Neural cell (in vitro differentiated cells): Measurements from ENCODE around the gene ZFX. TPM values are rescaled to one million over a fixed set of nuclear protein-coding genes. Genes with fewer than 3 reads are reported as not detected.

Experiments used
- H2AFZ ChIP-seq: fragments of 200-600, 300-800 bp; sonication (generic), shearing (Covaris generic); 2 replicates; pipeline ENCODE4 v1.6.0; 2014; ENCODE audit warnings: low read depth, mild to moderate bottlenecking, antibody characterized with exemption, low read length, moderate library complexity
- H3F3A ChIP-seq: fragments of 200-600 bp; shearing (Covaris generic); 2 replicates; pipeline ENCODE4 v1.6.1; 2016; ENCODE audit warnings: mild to moderate bottlenecking, moderate library complexity, mixed read lengths, antibody characterized with exemption, low read length; ENCODE audit not compliant: insufficient read depth, poor library complexity, severe bottlenecking
- H3K27ac ChIP-seq: fragments of 200-600, 300-800 bp; sonication (generic), shearing (Covaris generic); 2 replicates; pipeline ENCODE4 v1.5.1; 2014; ENCODE audit warnings: mild to moderate bottlenecking, low read length, moderate library complexity
- H3K27me3 ChIP-seq: fragments of 300-800, 200-600 bp; sonication (generic), shearing (Covaris generic); 2 replicates; pipeline ENCODE4 v1.6.0; 2014; ENCODE audit warnings: mild to moderate bottlenecking, low read depth, low read length, moderate library complexity; ENCODE audit not compliant: insufficient read depth
- H3K36me3 ChIP-seq: fragments of 300-800, 200-600 bp; sonication (generic), shearing (Covaris generic); 2 replicates; pipeline ENCODE4 v1.5.1; 2014; ENCODE audit warnings: mild to moderate bottlenecking, antibody characterized with exemption, low read length, moderate library complexity; ENCODE audit not compliant: insufficient read depth
- H3K4me2 ChIP-seq: fragments of 300-800, 200-600 bp; sonication (generic), shearing (Covaris generic); 2 replicates; pipeline ENCODE4 v1.6.0; 2014; ENCODE audit warnings: mild to moderate bottlenecking, low read length
- H3K4me3 ChIP-seq: fragments of 300-800, 200-600 bp; sonication (generic), shearing (Covaris generic); 2 replicates; pipeline ENCODE4 v1.5.1; 2014; ENCODE audit warnings: mild to moderate bottlenecking, low read length, moderate library complexity
- H3K79me2 ChIP-seq: fragments of 200-600 bp; shearing (Covaris generic); replicated peaks from 2 replicates; pipeline ENCODE4 v1.6.0; 2014; ENCODE audit warnings: mild to moderate bottlenecking, low read length, moderate library complexity; ENCODE audit not compliant: insufficient read depth
- H3K9ac ChIP-seq: fragments of 300-800, 200-600 bp; sonication (generic), shearing (Covaris generic); 2 replicates; pipeline ENCODE4 v1.6.1; 2016; ENCODE audit warnings: mild to moderate bottlenecking, low read length, mixed read lengths
- H3K9me2 ChIP-seq: fragments of 200-600 bp; shearing (Covaris generic); 2 replicates; pipeline ENCODE4 v1.6.1; 2016; ENCODE audit warnings: mild to moderate bottlenecking, low read length, mixed read lengths; ENCODE audit not compliant: insufficient read depth
- H3K9me3 ChIP-seq: fragments of 200-600, 300-800 bp; sonication (generic), shearing (Covaris generic); 2 replicates; pipeline ENCODE4 v1.6.1; 2016; ENCODE audit warnings: mild to moderate bottlenecking, mixed run types, low read length, moderate library complexity, mixed read lengths
- H4K20me1 ChIP-seq: fragments of 200-600 bp; shearing (Covaris generic); 2 replicates; pipeline ENCODE4 v1.6.1; 2016; ENCODE audit warnings: mild to moderate bottlenecking, mixed run types; ENCODE audit not compliant: insufficient read depth
- EP300 ChIP-seq: fragments of 450-650 bp; conservative IDR thresholded peaks from 2 replicates; pipeline ENCODE4 v1.6.1; 2014; ENCODE audit warnings: antibody characterized with exemption, mild to moderate bottlenecking, moderate library complexity; ENCODE audit not compliant: poor library complexity, severe bottlenecking
- EZH2 ChIP-seq: fragments of 200-600, 300-800 bp; shearing (Covaris generic), sonication (generic); IDR thresholded peaks from 2 replicates; pipeline ENCODE4 v1.6.1; 2014; ENCODE audit warnings: antibody characterized with exemption, low read length, borderline replicate concordance, mild to moderate bottlenecking; ENCODE audit not compliant: insufficient read depth, poor library complexity, severe bottlenecking
- MXI1 ChIP-seq: fragments of 450-650 bp; conservative IDR thresholded peaks from 2 replicates; pipeline ENCODE4 v1.6.1; 2014; ENCODE audit warnings: antibody characterized with exemption, mild to moderate bottlenecking; ENCODE audit not compliant: poor library complexity, severe bottlenecking
- POLR2AphosphoS5 ChIP-seq: IDR thresholded peaks from 2 replicates; pipeline ENCODE4 v1.6.1; 2012
- RAD21 ChIP-seq: fragments of 450-650 bp; conservative IDR thresholded peaks from 2 replicates; pipeline ENCODE4 v1.6.1; 2014; ENCODE audit warnings: antibody characterized with exemption, mild to moderate bottlenecking, moderate library complexity
- SMC3 ChIP-seq: fragments of 450-650 bp; conservative IDR thresholded peaks from 2 replicates; pipeline ENCODE4 v1.6.1; 2014; ENCODE audit warnings: antibody characterized with exemption, mild to moderate bottlenecking, moderate library complexity; ENCODE audit not compliant: poor library complexity
- TAF1 ChIP-seq: IDR thresholded peaks from 2 replicates; pipeline ENCODE4 v1.6.1; 2012; ENCODE audit warnings: low read depth
- polyA plus RNA-seq: library from polyadenylated mRNA; depleted of rRNA; stranded (reverse); fragments of >200 nt; gene quantifications from 2 replicates; pipeline ENCODE4 v1.2.3, GENCODE V29; 2014
- TF ChIP-seq, protein P1 (sequence below): IDR thresholded peaks from 2 replicates; pipeline ENCODE4 v1.6.1; 2012; ENCODE audit warnings: borderline replicate concordance
- TF ChIP-seq, protein P2 (sequence below): fragments of 450-650 bp; IDR thresholded peaks from 2 replicates; pipeline ENCODE4 v1.5.1; 2014; ENCODE audit warnings: antibody characterized with exemption, mild to moderate bottlenecking, moderate library complexity; ENCODE audit not compliant: poor library complexity, severe bottlenecking

The ZFX gene
- polyA plus RNA-seq, 1 donor from 2014 or later: 12.5 TPM

- H3K36me3 ChIP-seq: no peaks in the 10 kb centered on the region
Measured at GRCh38 chrX:24208496-24209240, 59.1 kb downstream of the ZFX start.

DNA sequence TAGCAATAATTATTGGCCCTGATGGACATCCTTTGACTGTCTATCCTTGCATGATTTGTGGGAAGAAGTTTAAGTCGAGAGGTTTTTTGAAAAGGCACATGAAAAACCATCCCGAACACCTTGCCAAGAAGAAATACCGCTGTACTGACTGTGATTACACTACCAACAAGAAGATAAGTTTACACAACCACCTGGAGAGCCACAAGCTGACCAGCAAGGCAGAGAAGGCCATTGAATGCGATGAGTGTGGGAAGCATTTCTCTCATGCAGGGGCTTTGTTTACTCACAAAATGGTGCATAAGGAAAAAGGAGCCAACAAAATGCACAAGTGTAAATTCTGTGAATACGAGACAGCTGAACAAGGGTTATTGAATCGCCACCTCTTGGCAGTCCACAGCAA, 60.7 kb downstream of the ZFX start:
- TF ChIP-seq RAD21 (no peak), EP300 (no peak), POLR2AphosphoS5 (no peak), SMC3 (no peak), MXI1 (no peak), EZH2 (no peak), TAF1 (no peak)
- TF ChIP-seq, protein P1, sequence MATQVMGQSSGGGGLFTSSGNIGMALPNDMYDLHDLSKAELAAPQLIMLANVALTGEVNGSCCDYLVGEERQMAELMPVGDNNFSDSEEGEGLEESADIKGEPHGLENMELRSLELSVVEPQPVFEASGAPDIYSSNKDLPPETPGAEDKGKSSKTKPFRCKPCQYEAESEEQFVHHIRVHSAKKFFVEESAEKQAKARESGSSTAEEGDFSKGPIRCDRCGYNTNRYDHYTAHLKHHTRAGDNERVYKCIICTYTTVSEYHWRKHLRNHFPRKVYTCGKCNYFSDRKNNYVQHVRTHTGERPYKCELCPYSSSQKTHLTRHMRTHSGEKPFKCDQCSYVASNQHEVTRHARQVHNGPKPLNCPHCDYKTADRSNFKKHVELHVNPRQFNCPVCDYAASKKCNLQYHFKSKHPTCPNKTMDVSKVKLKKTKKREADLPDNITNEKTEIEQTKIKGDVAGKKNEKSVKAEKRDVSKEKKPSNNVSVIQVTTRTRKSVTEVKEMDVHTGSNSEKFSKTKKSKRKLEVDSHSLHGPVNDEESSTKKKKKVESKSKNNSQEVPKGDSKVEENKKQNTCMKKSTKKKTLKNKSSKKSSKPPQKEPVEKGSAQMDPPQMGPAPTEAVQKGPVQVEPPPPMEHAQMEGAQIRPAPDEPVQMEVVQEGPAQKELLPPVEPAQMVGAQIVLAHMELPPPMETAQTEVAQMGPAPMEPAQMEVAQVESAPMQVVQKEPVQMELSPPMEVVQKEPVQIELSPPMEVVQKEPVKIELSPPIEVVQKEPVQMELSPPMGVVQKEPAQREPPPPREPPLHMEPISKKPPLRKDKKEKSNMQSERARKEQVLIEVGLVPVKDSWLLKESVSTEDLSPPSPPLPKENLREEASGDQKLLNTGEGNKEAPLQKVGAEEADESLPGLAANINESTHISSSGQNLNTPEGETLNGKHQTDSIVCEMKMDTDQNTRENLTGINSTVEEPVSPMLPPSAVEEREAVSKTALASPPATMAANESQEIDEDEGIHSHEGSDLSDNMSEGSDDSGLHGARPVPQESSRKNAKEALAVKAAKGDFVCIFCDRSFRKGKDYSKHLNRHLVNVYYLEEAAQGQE: no peak
- H3K79me2 ChIP-seq: no peaks in the 10 kb centered on the region
- H3K4me2 ChIP-seq: no peak overlapping the region
- H3K27ac ChIP-seq: no peak overlapping the region
- H2AFZ ChIP-seq: no peak overlapping the region
- no peaks in the 10 kb centered on the region for H3K36me3 ChIP-seq
- H3K4me3 ChIP-seq: no peak overlapping the region
- H3K9me3 ChIP-seq: no peaks in the 10 kb centered on the region
- no peaks in the 10 kb centered on the region for H3F3A ChIP-seq
- H3K9me2 ChIP-seq: no peaks in the 10 kb centered on the region
- H4K20me1 ChIP-seq: no peaks in the 10 kb centered on the region
- no peak overlapping the region for H3K9ac ChIP-seq
- no peaks in the 10 kb centered on the region for H3K27me3 ChIP-seq

More at GRCh38 chrX:24208496-24209240, 59.1 kb downstream of the ZFX start:
- Histone ChIP-seq H3K9me3 (no peaks in the 10 kb centered on the region), H3F3A (no peaks in the 10 kb centered on the region), H3K27ac (no peak overlapping the region), H3K79me2 (no peaks in the 10 kb centered on the region), H3K9me2 (no peaks in the 10 kb centered on the region), H3K27me3 (no peaks in the 10 kb centered on the region), H3K4me2 (no peak overlapping the region), H4K20me1 (no peaks in the 10 kb centered on the region), H3K9ac (no peak overlapping the region), H2AFZ (no peak overlapping the region), H3K4me3 (no peak overlapping the region)
- no peak for TF ChIP-seq EZH2
- TF ChIP-seq, protein P2, sequence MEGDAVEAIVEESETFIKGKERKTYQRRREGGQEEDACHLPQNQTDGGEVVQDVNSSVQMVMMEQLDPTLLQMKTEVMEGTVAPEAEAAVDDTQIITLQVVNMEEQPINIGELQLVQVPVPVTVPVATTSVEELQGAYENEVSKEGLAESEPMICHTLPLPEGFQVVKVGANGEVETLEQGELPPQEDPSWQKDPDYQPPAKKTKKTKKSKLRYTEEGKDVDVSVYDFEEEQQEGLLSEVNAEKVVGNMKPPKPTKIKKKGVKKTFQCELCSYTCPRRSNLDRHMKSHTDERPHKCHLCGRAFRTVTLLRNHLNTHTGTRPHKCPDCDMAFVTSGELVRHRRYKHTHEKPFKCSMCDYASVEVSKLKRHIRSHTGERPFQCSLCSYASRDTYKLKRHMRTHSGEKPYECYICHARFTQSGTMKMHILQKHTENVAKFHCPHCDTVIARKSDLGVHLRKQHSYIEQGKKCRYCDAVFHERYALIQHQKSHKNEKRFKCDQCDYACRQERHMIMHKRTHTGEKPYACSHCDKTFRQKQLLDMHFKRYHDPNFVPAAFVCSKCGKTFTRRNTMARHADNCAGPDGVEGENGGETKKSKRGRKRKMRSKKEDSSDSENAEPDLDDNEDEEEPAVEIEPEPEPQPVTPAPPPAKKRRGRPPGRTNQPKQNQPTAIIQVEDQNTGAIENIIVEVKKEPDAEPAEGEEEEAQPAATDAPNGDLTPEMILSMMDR: no peak
- no peak for TF ChIP-seq RAD21
- no peak for TF ChIP-seq EP300
- no peak for TF ChIP-seq SMC3
